Common myeloid progenitor, CD34-positive (primary cell): ENCODE data around the gene SOX1.

Source experiments
- CTCF ChIA-PET: fragments of 350-600 bp; sonication (Branson Sonifier 250); formaldehyde crosslinking; loops from one replicate; lab custom pipeline; 2021; ENCODE audit warnings: antibody characterized with exemption; lab: Charles Lee
- POLR2A ChIA-PET: fragments of 350-600 bp; sonication (Branson Sonifier 250); formaldehyde crosslinking; loops from one replicate; lab custom pipeline; 2021; ENCODE audit warnings: antibody characterized with exemption; lab: Charles Lee
- DNase-seq, 3 donors: peaks; one replicate each; pipeline versions ENCODE4 v3.0.0 to v3.0.0-alpha.2; 2013
- H3K27ac ChIP-seq, 2 experiments: 1 replicate in 1 of 2; 2 replicates in 1 of 2; pipeline ENCODE4 v1.7.0; 2013; ENCODE audit warnings: inconsistent platforms in 2 of 2, low read length in 2 of 2, mild to moderate bottlenecking in 2 of 2, low read depth in 1 of 2, moderate library complexity in 1 of 2; ENCODE audit not compliant: severe bottlenecking in 2 of 2, insufficient read depth in 1 of 2, poor library complexity in 1 of 2
- H3K27me3 ChIP-seq, 5 experiments: replicated peaks in 2 of 5; 1 replicate in 3 of 5; 2 replicates in 2 of 5; pipeline versions ENCODE4 v1.6.1 to v1.7.0; 2013; ENCODE audit warnings: low read length in 4 of 5, mild to moderate bottlenecking in 2 of 5, moderate library complexity in 2 of 5, inconsistent platforms in 1 of 5; ENCODE audit not compliant: insufficient read depth in 5 of 5, control insufficient read depth in 4 of 5
- H3K36me3 ChIP-seq, 4 experiments: 1 replicate in 2 of 4; 2 replicates in 2 of 4; pipeline versions ENCODE4 v1.6.1 to v1.7.0; 2013; ENCODE audit warnings: low read length in 3 of 4, control low read depth in 1 of 4, mild to moderate bottlenecking in 1 of 4; ENCODE audit not compliant: control insufficient read depth in 4 of 4, insufficient read depth in 4 of 4
- H3K4me1 ChIP-seq, 4 experiments: 1 replicate in 3 of 4; 2 replicates in 1 of 4; pipeline versions ENCODE4 v1.6.1 to v1.7.1; 2013; ENCODE audit warnings: low read length in 3 of 4, mild to moderate bottlenecking in 3 of 4, control low read depth in 1 of 4, inconsistent platforms in 1 of 4, moderate library complexity in 1 of 4; ENCODE audit not compliant: control insufficient read depth in 4 of 4, insufficient read depth in 4 of 4; ENCODE audit errors: control extremely low read depth in 1 of 4
- H3K4me3 ChIP-seq, 7 experiments: 1 replicate in 4 of 7; 2 replicates in 3 of 7; pipeline versions ENCODE4 v1.5.1 to v1.7.0; 2013; ENCODE audit warnings: mild to moderate bottlenecking in 7 of 7, low read length in 6 of 7, moderate library complexity in 6 of 7, inconsistent platforms in 2 of 7, low read depth in 2 of 7, control low read depth in 1 of 7; ENCODE audit not compliant: insufficient read depth in 4 of 7, control insufficient read depth in 1 of 7; ENCODE audit errors: extremely low read depth in 1 of 7
- H3K9me3 ChIP-seq, 5 experiments: 1 replicate in 4 of 5; 2 replicates in 1 of 5; pipeline versions ENCODE4 v1.6.1 to v1.7.1; 2013; ENCODE audit warnings: low read length in 4 of 5, mild to moderate bottlenecking in 2 of 5, inconsistent platforms in 1 of 5, low read depth in 1 of 5, moderate library complexity in 1 of 5; ENCODE audit not compliant: control insufficient read depth in 4 of 5, insufficient read depth in 2 of 5; ENCODE audit errors: control extremely low read depth in 1 of 5
- WGBS: methylation state at CpG from one replicate; pipeline ENCODE4 v1.1.5; 2013; ENCODE audit not compliant: insufficient coverage; 5-methylcytosine and 5-hydroxymethylcytosine counted together

Gene SOX1

DNA sequence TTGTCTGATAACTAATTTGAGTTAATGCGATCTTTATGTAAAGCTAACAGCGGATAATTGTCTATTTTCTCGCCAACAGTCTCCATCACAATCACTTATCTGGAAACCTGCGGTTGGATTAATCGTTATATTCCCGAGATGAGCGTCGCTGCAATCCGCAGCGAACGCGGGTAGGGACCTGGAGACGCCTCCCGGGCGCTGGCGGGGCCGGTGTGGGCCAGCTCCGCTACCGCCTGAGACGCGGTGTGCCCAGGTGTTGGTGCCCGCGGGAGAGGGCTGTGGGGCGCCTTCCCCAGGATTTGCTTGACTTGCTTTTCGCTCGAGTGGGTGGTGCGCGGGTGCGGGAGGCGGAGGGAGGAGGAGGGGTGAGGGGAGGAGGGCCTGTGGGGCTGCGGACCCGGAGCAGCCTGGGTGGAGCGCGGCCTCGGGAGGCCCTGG, 38.3 kb downstream of the SOX1 start:
- Histone ChIP-seq H3K27ac (no peak overlapping the region), H3K4me1 (peaks cover 0 to 12% (median 3%) of the 10 kb centered on the region in 4 experiments), H3K9me3 (peaks cover 0 to 7% (median 3%) of the 10 kb centered on the region in 5 experiments), H3K4me3 (no peak overlapping the region), H3K36me3 (no peaks in the 10 kb centered on the region), H3K27me3 (peaks cover 21 to 97% (median 56%) of the 10 kb centered on the region in 5 experiments)
- no peak for DNase-seq
- CTCF ChIA-PET: no interaction called here
- 9% methylated on average over 23 of the region's 35 CpGs for WGBS
- POLR2A ChIA-PET: no interaction called here

GRCh38 chr13:112105892-112106291, 38.9 kb downstream of the SOX1 start:
- WGBS: 2% methylated on average over 19 of the region's 21 CpGs
- H3K27ac ChIP-seq: no peak overlapping the region
- peaks cover 21 to 95% (median 55%) of the 10 kb centered on the region in 5 experiments for H3K27me3 ChIP-seq

DNA sequence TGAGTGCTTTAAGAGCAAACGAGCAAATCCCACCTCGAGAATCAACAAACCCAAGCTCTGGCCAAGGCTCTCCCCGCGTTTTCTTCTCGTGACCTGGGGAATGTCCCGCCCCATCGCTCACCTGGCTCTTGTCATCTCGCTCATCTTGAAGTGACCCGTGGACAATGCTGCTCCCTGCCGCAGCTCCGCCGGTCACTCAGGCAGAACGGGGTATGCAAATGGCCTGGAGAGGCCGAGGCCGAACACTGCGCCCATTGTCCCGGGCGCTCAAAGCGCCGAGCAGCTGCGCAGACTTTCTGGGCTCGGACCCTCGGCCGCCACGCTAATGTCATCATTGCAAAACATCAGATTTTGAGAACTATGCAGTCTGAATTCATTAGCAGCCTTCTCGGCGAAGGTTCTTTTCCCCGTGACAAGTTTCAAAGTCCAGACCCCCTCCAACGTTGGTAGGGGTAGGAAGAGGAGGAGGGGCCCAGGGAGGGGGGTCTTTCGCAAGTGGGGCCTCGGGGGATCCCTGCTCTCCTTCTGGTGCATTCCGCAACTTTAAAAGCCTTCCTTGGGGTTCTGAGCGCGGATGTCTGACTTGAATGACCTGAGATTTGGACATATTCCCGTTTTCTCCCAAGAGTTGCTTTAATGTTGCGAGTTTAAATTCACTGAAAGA, 39.7 kb downstream of the SOX1 start:
- ChIA-PET POLR2A (no interaction called here), CTCF (no interaction called here)
- Histone ChIP-seq H3K4me1 (peaks cover 0 to 12% (median 3%) of the 10 kb centered on the region in 4 experiments), H3K4me3 (no peak overlapping the region), H3K9me3 (peaks cover 0 to 7% (median 3%) of the 10 kb centered on the region in 5 experiments), H3K27ac (no peak overlapping the region), H3K27me3 (peaks cover 17 to 95% (median 53%) of the 10 kb centered on the region in 5 experiments), H3K36me3 (no peaks in the 10 kb centered on the region)
- 6% methylated on average over 34 of the region's 36 CpGs for WGBS
- no peak for DNase-seq

More at GRCh38 chr13:112105892-112106291, 38.9 kb downstream of the SOX1 start:
- Histone ChIP-seq H3K4me1 (peaks cover 0 to 12% (median 3%) of the 10 kb centered on the region in 4 experiments), H3K9me3 (peaks cover 0 to 7% (median 3%) of the 10 kb centered on the region in 5 experiments), H3K36me3 (no peaks in the 10 kb centered on the region), H3K4me3 (no peak overlapping the region)
- ChIA-PET POLR2A (no interaction called here), CTCF (no interaction called here)
- DNase-seq: peak in 2 of 3 donors; percentile 16 to 22

GRCh38 chr13:112107289-112107688, 40.3 kb downstream of the SOX1 start:
- ChIA-PET POLR2A (no interaction called here), CTCF (no interaction called here)
- Histone ChIP-seq H3K27ac (no peak overlapping the region), H3K27me3 (peaks cover 17 to 93% (median 50%) of the 10 kb centered on the region in 5 experiments), H3K9me3 (peaks cover 0 to 7% (median 3%) of the 10 kb centered on the region in 5 experiments), H3K4me1 (peaks cover 0 to 12% (median 3%) of the 10 kb centered on the region in 4 experiments), H3K4me3 (no peak overlapping the region), H3K36me3 (no peaks in the 10 kb centered on the region)
- DNase-seq: no peak
- 14% methylated on average over 16 of the region's 18 CpGs for WGBS

- POLR2A ChIA-PET: no interaction called here
- Histone ChIP-seq H3K36me3 (no peaks in the 10 kb centered on the region), H3K27ac (no peak overlapping the region), H3K27me3 (peaks cover 4 to 87% (median 39%) of the 10 kb centered on the region in 5 experiments), H3K4me3 (no peak overlapping the region), H3K9me3 (peaks cover 0 to 7% (median 3%) of the 10 kb centered on the region in 5 experiments), H3K4me1 (no peaks in the 10 kb centered on the region)
- DNase-seq: no peak
- CTCF ChIA-PET: no interaction called here
Measured at GRCh38 chr13:112110479-112110878, 43.5 kb downstream of the SOX1 start.

DNA sequence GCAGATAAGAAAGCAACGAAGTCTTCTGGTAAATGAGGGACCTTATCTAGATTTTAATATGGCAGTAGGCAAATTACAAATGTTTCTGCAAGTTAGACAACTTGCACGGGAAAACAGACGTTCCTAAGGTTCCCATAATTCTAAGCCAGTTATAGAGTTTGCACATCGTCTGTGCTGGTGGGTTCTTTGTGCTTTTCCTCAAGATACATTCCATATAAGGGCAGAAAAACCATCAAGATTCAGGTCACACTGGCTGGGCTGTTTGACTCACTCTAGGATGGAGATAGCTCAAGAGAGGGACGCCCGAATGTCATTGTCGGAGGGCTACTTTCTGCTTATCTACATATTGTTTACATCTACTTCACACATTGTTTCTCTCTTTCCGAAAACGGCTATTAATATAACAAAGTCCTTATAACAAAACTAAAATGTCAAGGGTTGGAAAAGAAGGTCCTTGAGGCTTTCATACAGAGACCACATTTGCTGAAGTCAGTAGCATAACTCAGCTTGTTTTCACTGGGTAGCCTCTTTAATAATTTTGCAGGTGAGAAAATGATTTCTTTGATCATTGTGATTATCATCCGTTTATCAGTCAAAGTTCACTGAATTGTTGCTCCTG, 44.4 kb downstream of the SOX1 start:
- Histone ChIP-seq H3K4me3 (no peak overlapping the region), H3K27me3 (peaks cover 4 to 85% (median 33%) of the 10 kb centered on the region in 5 experiments), H3K9me3 (peaks cover 0 to 6% (median 3%) of the 10 kb centered on the region in 5 experiments), H3K27ac (no peak overlapping the region), H3K36me3 (no peaks in the 10 kb centered on the region), H3K4me1 (no peaks in the 10 kb centered on the region)
- CTCF ChIA-PET: no interaction called here
- DNase-seq: no peak
- WGBS: 76% methylated on average over 3 of the region's 10 CpGs
- POLR2A ChIA-PET: no interaction called here
